GM10266 (cell line): Measurements from ENCODE around the gene ZRANB3.

Source experiments
- DNase-seq: peaks from one replicate; pipeline ENCODE4 v3.0.0; 2012; ENCODE audit errors: extremely low spot score
- CTCF ChIP-seq: IDR thresholded peaks from 2 replicates; pipeline ENCODE4 v1.5.1; 2012; ENCODE audit warnings: mild to moderate bottlenecking, low read depth; ENCODE audit not compliant: control insufficient read depth, insufficient read depth; ENCODE audit errors: missing control alignments

ZRANB3 gene

GRCh38 chr2:135271006-135271405 lies 260.0 kb downstream of the ZRANB3 start:
- DNase-seq = no peak
- TF ChIP-seq CTCF = no peak

- DNase-seq = no peak
- no peak for TF ChIP-seq CTCF
Observed at GRCh38 chr2:135265960-135266490, 265.0 kb downstream of the ZRANB3 start.

- no peak for DNase-seq
- no peak for TF ChIP-seq CTCF
Observed at GRCh38 chr2:135259123-135259522, 271.9 kb downstream of the ZRANB3 start.

GRCh38 chr2:135258193-135258592 lies 272.8 kb downstream of the ZRANB3 start:
- no peak for TF ChIP-seq CTCF
- DNase-seq = no peak

- DNase-seq = no peak
- no peak for TF ChIP-seq CTCF
Observed at GRCh38 chr2:135257383-135258090, 273.5 kb downstream of the ZRANB3 start.

GRCh38 chr2:135256531-135257260 lies 274.3 kb downstream of the ZRANB3 start:
- no peak for TF ChIP-seq CTCF
- DNase-seq = no peak

GRCh38 chr2:135255208-135255607 lies 275.8 kb downstream of the ZRANB3 start:
- DNase-seq = no peak
- no peak for TF ChIP-seq CTCF
